NCI-H2081 (cell line): ENCODE data around the gene FMN1.
A peak's percentile ranks its signal among the peaks of the same experiment; 100 is the strongest.
"Not testable (repeated sequence)": the region's sequence is repeated elsewhere in the genome, so short reads cannot be mapped to it uniquely, and the experiment has no call there.

Experiments used
- DNase-seq, 2 experiments: peaks; one replicate each; lab custom pipeline; 2025; lab: John Stamatoyannopoulos, UW

The FMN1 gene

GRCh38 chr15:32966512-32966911, 228.0 kb downstream of the FMN1 start:
- no peak for DNase-seq

- no peak for DNase-seq
Observed at GRCh38 chr15:32965897-32966296, 228.6 kb downstream of the FMN1 start.

DNA sequence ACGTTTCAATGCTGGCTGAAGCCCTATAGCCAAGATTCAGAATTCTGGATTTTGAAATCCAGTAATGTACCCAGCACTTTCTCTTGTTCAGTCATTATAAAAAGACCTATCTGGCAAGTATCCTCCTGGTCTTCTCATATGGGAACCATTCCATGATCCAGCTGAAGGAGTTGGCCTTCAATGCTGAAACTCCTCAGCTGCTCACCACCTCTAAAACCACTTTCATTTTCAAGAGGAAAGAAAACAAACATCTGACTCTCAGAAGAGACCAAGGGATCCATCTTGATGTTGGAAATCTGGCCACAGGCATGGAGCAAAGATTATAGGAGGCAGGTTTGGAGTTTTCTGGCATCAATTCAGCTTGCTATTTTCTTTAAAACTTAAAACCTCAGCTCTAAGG, 235.4 kb downstream of the FMN1 start:
- no peak for DNase-seq

DNA sequence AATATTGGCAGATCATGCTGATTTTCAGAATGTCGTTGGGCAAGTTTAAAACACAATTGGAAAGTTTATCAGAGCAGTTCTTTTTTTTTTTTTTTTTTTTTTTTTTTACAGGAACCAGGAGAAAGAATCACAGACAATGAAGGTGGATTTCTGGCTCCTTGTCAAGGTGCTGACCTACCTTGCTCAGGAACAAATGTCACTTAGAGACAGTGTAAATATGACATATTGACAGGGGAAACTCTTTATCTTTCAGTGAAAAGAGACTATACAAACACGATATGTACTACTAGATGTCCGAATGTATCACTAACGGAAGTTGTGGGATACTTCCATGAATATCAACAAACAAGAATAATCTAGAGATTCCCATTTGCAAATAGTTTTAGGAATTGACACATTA, 237.3 kb downstream of the FMN1 start:
- DNase-seq = peak; percentile 7 to 14

DNA sequence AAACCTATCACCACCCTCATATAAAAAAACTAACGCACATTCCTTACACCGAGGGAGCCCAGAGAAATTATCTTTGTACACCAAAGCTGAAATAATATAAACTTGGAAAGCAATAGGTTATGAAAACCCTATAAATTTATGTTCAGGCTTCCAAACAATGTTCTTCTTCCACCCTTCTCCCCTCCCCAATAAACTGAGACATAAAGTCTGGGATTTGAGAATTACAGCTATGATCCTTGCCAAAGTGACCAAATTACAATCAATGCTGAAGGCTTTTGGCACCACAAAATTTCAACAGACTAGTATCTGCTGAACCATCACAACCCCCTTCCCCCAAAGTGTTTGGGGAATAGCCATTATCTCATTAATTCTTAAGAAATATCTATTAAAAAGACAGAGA, 237.8 kb downstream of the FMN1 start:
- no peak for DNase-seq

DNA sequence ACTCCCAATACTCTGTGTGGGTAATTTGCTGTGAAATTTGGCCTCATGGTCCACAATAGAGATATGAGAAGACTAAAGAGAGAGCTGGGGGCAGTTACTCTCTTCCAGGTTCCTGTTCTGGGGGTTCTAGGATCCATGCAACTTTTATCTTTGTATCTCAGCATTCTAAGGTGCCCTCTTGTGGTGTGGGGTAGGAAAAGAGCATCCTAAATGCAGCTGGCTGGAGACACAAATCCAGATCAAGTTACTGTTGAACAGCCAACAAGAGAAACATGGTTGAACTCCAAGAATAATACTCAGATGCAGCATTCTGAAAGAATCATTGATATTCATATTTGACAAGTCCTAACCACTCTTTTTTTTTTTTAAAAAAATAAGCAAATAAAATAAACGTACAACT, 238.5 kb downstream of the FMN1 start:
- peak; percentile 44 to 73 for DNase-seq

GRCh38 chr15:32953533-32953910, 241.0 kb downstream of the FMN1 start:
- no peak for DNase-seq

DNA sequence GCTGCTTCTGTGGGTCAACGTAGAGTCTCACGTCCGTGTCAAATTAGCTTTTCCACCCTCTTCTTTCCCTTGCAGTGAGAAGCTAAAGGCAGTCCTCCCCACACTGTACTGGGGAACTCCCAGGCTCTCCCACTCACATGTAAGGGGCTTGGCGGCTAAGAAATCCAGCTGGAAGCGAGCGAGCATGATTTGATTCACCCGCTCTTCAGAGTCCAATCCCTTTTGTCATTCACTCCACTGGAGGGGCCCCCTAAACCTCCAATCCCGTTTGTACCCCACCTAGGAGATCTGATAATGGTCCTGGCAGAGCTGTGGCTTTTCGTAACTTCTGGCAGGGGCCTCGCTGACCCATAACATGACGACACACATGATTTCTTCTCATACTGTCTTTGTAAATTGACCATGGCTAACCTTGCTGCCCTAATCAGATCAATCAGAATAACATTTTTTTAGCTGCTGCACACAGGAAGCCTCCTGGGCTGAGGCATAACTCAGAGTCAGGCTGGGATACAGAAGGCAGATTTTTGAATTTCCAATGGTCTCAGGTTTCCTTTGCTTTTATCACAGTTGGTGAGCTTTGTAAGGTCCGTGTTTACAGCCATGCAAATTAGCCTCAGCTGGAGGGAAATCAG, 241.5 kb downstream of the FMN1 start:
- DNase-seq = peak; percentile 0 to 51

DNA sequence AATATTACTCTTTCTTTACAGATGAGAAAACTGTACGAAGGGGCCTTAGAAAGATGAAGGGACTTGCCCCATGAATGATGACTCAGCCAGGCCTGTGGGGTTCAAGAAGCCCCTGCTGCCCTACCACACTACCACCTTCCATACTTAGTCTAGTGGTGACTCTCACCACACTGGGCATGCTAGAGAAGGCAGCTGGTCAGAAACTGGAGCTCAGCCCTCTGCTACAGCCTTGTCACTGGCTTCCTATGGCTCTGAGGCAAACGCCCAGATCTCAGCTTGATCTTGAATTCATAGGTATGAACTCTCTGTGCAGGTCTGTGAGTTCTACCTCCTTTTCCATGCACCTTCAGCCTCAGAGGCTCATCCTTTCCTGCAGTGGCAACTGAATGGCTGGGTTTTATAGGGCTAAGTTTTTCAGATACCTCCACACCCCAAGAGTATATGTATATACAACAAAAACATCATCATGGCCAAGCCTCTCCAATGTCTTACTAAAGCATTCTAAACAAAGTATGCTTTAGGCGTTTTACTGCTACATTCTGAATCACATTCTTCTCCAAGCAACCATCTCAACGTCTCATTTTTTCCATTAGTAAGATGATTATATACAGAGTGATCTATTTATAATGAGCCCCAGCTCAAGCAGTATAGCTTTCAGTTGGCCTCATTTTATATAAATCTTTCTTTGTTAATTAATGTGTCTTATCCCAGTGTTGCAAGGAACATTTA, 242.6 kb downstream of the FMN1 start:
- DNase-seq = no peak

- DNase-seq = not testable (repeated sequence)
Observed at GRCh38 chr15:32950051-32950450, 244.5 kb downstream of the FMN1 start.

- DNase-seq = no peak
Observed at GRCh38 chr15:32946210-32946609, 248.3 kb downstream of the FMN1 start.

- no peak for DNase-seq
Observed at GRCh38 chr15:32944431-32944830, 250.1 kb downstream of the FMN1 start.

DNA sequence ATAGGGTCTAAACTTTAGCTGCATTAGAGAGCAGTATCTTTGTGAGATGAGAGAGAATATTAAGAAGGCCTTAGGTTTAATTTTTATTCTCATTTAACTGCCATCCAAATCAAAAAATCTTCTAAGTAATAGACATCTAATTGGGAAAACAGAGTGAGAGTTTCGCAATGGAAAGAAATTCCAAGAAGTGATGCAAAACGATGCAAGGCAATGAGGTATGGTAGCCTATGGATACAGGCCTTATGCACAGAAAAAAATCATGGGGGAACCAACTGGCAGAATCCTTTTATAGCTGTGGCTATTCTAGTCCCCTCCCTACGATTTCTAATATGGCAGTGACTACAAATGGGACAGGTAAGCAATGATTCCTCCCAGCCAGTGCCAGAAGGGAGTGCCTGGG, 250.8 kb downstream of the FMN1 start:
- no peak for DNase-seq

GRCh38 chr15:32942401-32942841, 252.1 kb downstream of the FMN1 start:
- no peak for DNase-seq

GRCh38 chr15:32941823-32942222, 252.7 kb downstream of the FMN1 start:
- no peak for DNase-seq

DNA sequence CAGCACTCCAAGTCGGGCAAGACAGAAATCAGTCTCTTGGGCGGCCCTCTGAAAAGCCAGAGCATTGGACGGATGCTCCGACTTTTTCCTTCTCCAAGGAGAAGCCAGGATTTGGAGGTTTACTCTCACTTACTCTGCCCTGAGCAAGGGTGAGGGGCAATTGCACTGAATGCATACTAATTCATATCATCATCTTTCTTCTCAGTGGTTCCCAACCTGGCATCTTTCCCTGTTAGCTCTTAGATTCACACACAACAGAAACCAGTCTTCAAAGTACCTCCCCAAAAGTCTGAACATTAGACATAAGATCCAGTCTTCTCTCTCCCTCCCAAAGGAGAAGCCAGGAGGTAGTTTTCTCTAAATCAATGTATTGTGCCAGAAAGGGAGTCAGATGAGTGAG, 257.5 kb downstream of the FMN1 start:
- no peak for DNase-seq

DNA sequence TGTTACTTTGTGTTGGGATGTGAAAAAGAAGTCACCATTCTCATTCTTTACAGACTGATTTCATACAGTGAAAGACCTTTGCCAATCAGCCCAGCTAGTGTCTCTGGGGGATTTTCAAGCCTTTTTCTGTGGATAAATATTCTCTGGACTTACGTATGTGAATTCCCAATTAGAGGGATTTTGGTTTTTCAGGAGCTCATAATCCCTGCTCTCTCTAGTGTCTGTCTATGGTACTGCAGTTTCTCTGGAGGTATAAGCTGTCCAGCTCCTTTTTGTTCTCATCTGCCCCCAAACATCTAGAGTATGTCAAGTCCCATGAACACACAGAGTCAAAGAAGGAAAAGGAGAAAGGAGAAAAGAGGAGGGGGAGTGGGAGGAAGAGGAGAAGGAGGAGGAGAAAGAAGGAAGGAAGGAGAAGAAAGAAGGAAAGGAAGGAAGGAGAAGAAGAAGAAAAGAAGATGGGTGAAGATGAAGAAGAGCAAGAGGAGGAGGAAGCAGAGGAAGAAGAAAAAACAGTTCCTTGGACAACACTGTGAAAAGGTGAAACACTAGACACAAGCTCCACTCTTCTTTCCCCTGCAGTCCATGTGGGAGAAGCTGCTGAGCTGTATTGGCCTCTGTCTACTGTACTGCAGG, 258.1 kb downstream of the FMN1 start:
- peak; percentile 3 to 19 for DNase-seq

GRCh38 chr15:32935139-32935538, 259.4 kb downstream of the FMN1 start:
- no peak for DNase-seq

- DNase-seq = no peak
Observed at GRCh38 chr15:32933236-32933635, 261.3 kb downstream of the FMN1 start.

DNA sequence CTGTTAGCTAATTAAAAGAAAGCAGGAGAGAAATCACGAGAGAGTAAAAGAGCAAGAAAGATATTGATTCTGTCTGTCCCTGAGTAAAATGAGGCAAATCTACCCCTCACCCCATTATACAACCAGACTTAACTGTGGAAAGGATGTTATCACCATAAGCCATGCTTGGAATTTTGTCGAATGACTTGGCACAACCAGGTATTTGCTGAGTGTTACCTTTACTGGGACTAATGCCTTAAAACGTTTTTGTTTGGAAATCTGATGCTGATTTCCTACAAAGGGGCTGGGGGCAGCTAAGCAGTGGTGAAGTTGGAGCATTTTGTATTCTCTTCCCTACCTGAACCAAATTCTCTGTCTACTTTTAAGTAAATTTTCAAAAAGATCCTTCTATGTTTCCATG, 265.6 kb downstream of the FMN1 start:
- no peak for DNase-seq

GRCh38 chr15:32927124-32927523, 267.4 kb downstream of the FMN1 start:
- no peak for DNase-seq

DNA sequence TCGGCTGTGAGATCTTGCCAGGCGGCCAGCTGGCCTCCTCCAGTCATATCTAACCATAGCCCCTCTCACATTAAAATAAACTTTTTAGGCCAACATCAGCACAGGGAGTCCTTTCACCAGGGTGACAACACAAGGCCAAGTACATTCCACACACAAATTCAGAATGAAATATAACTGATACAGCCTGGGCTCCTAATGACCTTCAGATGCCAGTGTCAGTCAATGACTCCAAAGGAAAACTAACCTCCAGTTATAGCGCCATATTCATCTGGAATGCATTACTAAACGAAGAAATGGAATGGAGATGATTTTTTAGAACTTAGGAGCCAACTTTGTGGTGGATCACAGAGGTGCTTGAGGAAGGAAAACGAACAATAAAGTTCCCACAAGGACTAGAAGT, 271.3 kb downstream of the FMN1 start:
- DNase-seq = no peak

GRCh38 chr15:32922541-32922940, 272.0 kb downstream of the FMN1 start:
- no peak for DNase-seq
